Activated B cell treated with CpG ODN at 0.5 μM for 24 hours (primary cell): ENCODE results near the gene PPM1H. TPM values are rescaled to one million over a fixed set of nuclear protein-coding genes. Genes with fewer than 3 reads are reported as not detected.

Source experiments
- ATAC-seq: fragments of 200-7000 bp; cut with Tn5 transposase; one replicate; pipeline ENCODE4 v1.10.0; 2021; ENCODE audit warnings: low read depth, mild to moderate bottlenecking, moderate library complexity
- CTCF ChIA-PET: fragments of 350-600 bp; sonication (Branson Sonifier 250); formaldehyde crosslinking; loops from one replicate; lab custom pipeline; 2021; ENCODE audit warnings: antibody characterized with exemption; lab: Charles Lee
- POLR2A ChIA-PET: fragments of 350-600 bp; sonication (Branson Sonifier 250); formaldehyde crosslinking; loops from one replicate; lab custom pipeline; 2021; ENCODE audit warnings: antibody characterized with exemption; lab: Charles Lee
- DNase-seq: peaks from one replicate; pipeline ENCODE4 v3.0.0; 2022
- H3K27ac Mint-ChIP-seq: one replicate; pipeline ENCODE4 v1.8.0; 2020; ENCODE audit warnings: mixed read lengths
- H3K27me3 Mint-ChIP-seq: one replicate; pipeline ENCODE4 v1.8.0; 2021; ENCODE audit warnings: mixed read lengths
- H3K36me3 Mint-ChIP-seq: one replicate; pipeline ENCODE4 v1.8.0; 2021; ENCODE audit warnings: low read depth, mixed read lengths
- H3K4me1 Mint-ChIP-seq: one replicate; pipeline ENCODE4 v1.8.0; 2021; ENCODE audit warnings: mixed read lengths
- H3K4me3 Mint-ChIP-seq: one replicate; pipeline ENCODE4 v1.8.0; 2020; ENCODE audit warnings: mild to moderate bottlenecking, mixed read lengths
- H3K9me3 Mint-ChIP-seq: one replicate; pipeline ENCODE4 v1.8.0; 2020; ENCODE audit warnings: mixed read lengths
- intact Hi-C: fragments of 100-400 bp; cut with micrococcal nuclease; formaldehyde crosslinking; loops from one replicate; pipeline ENCODE4 v1.15.1; 2024
- total RNA-seq: library from RNA; stranded (reverse); gene quantifications from 2 replicates; pipeline ENCODE4 v1.2.3, GENCODE V29; 2022
- TF ChIP-seq, protein P1 (sequence below): fragments of 200-600 bp; IDR thresholded peaks from one replicate; pipeline ENCODE4 v1.8.0; 2022; ENCODE audit warnings: antibody characterized with exemption, mild to moderate bottlenecking

The PPM1H gene
- total RNA-seq, 1 donor from 2014 or later = not detected

GRCh38 chr12:62928632-62929031 is 6.3 kb downstream of the PPM1H start:
- DNase-seq (no peak), ATAC-seq (no peak)
- no peaks in the 10 kb centered on the region for H3K36me3 Mint-ChIP-seq
- intact Hi-C loops = no loop called here
- no peak overlapping the region for H3K4me3 Mint-ChIP-seq
- TF ChIP-seq, protein P1, sequence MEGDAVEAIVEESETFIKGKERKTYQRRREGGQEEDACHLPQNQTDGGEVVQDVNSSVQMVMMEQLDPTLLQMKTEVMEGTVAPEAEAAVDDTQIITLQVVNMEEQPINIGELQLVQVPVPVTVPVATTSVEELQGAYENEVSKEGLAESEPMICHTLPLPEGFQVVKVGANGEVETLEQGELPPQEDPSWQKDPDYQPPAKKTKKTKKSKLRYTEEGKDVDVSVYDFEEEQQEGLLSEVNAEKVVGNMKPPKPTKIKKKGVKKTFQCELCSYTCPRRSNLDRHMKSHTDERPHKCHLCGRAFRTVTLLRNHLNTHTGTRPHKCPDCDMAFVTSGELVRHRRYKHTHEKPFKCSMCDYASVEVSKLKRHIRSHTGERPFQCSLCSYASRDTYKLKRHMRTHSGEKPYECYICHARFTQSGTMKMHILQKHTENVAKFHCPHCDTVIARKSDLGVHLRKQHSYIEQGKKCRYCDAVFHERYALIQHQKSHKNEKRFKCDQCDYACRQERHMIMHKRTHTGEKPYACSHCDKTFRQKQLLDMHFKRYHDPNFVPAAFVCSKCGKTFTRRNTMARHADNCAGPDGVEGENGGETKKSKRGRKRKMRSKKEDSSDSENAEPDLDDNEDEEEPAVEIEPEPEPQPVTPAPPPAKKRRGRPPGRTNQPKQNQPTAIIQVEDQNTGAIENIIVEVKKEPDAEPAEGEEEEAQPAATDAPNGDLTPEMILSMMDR = no peak
- no peaks in the 10 kb centered on the region for H3K9me3 Mint-ChIP-seq
- no peak overlapping the region for H3K27ac Mint-ChIP-seq
- CTCF ChIA-PET = no interaction called here
- POLR2A ChIA-PET = no interaction called here
- peaks cover 7% of the 10 kb centered on the region for H3K4me1 Mint-ChIP-seq
- H3K27me3 Mint-ChIP-seq = peaks cover 25% of the 10 kb centered on the region

GRCh38 chr12:62925680-62926079 is 9.3 kb downstream of the PPM1H start:
- Mint-ChIP-seq H3K4me3 (no peak overlapping the region), H3K27ac (no peak overlapping the region), H3K4me1 (no peaks in the 10 kb centered on the region), H3K27me3 (peaks cover 3% of the 10 kb centered on the region), H3K36me3 (no peaks in the 10 kb centered on the region), H3K9me3 (no peaks in the 10 kb centered on the region)
- TF ChIP-seq, protein P1 = no peak
- intact Hi-C loops = no loop called here
- POLR2A ChIA-PET = no interaction called here
- CTCF ChIA-PET = no interaction called here
- DNase-seq (no peak), ATAC-seq (no peak)

DNA sequence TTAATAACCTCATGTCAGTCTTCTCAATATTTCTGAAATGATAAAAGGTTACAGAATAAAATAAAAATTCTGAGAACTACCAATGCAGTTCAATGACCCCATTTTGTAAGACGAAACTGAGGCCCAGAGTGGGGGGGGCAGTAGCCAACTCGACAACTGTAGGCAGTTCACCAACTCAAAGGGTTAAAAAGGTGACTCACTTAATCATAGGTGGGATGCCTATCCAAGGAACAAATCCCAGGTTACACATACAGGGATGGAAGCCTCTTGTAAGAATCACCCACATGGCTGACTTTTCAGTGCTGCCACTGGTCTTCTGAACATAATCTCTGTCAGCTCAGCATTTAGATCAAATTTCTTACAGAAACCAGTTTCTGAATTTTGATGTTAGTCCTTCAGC is 10.9 kb downstream of the PPM1H start:
- intact Hi-C loops = no loop called here
- POLR2A ChIA-PET = no interaction called here

DNA sequence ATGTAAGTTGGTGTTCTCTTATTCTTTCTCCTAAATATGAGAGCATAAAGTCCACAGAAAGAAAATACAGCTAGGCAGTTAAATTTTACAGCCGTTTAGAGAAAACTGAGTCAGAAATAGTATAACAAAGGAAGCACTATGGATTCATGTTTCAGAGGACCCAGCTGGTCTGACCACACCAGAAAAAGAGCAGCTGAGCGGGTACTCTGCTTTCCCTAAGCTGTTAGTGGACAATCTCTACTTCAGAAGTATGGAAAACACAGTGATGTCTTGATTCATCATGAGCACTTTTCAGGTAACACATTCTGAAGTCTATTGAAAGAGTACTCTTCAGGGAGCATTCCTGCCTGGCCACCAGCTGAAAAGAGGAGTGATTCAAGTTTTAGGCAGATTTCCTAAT is 12.4 kb downstream of the PPM1H start:
- no peaks in the 10 kb centered on the region for H3K36me3 Mint-ChIP-seq
- no peak overlapping the region for H3K4me3 Mint-ChIP-seq
- ChIA-PET CTCF (no interaction called here), POLR2A (no interaction called here)
- TF ChIP-seq, protein P1 = no peak
- DNase-seq (no peak), ATAC-seq (no peak)
- H3K4me1 Mint-ChIP-seq = no peaks in the 10 kb centered on the region
- H3K27me3 Mint-ChIP-seq = peaks cover 1% of the 10 kb centered on the region
- no peak overlapping the region for H3K27ac Mint-ChIP-seq
- intact Hi-C loops = no loop called here
- H3K9me3 Mint-ChIP-seq = no peaks in the 10 kb centered on the region

More for the DNA sequence above, 10.9 kb downstream of the PPM1H start:
- Mint-ChIP-seq H3K27me3 (peaks cover under 1% of the 10 kb centered on the region), H3K36me3 (no peaks in the 10 kb centered on the region), H3K4me1 (no peaks in the 10 kb centered on the region), H3K4me3 (no peak overlapping the region), H3K27ac (no peak overlapping the region), H3K9me3 (no peaks in the 10 kb centered on the region)
- DNase-seq = no peak
- TF ChIP-seq, protein P1 = no peak
- CTCF ChIA-PET = no interaction called here
- ATAC-seq = no peak

DNA sequence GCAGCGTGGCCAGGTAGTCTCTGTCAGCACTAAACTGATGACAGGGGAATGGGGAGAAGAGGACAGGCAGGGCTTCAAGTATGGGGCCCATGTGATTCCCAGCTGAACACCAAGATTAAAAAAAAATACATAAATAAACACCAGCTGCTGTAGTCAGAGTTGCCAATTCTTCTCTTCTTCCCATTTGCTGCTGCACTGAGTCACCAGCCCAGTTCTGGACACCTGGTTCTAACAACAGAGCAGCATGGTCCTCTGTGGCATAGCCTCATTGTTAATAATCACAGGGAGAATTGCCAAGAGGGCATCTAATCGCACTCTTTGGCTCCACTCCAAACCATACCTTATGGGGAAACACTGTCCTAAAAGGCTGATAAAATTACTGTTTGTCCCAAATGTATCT is 15.1 kb downstream of the PPM1H start:
- Mint-ChIP-seq H3K9me3 (no peaks in the 10 kb centered on the region), H3K27me3 (peaks cover 3% of the 10 kb centered on the region), H3K36me3 (no peaks in the 10 kb centered on the region), H3K27ac (no peak overlapping the region), H3K4me1 (no peaks in the 10 kb centered on the region), H3K4me3 (no peak overlapping the region)
- TF ChIP-seq, protein P1 = no peak
- ChIA-PET CTCF (no interaction called here), POLR2A (no interaction called here)
- DNase-seq (no peak), ATAC-seq (no peak)
- intact Hi-C loops = no loop called here
